Kidney (tissue), 14 donors: Measurements from ENCODE around the gene ARSG. TPM values are rescaled to one million over a fixed set of nuclear protein-coding genes. Genes with fewer than 3 reads are reported as not detected.
"Not testable (repeated sequence)": the region's sequence is repeated elsewhere in the genome, so short reads cannot be mapped to it uniquely, and the experiment has no call there.

Experiments
- DNase-seq, 5 donors: peaks; one replicate each; pipeline ENCODE4 v3.0.0-alpha.2; 2013 to 2020
- FAIRE-seq: peaks from 2 replicates; lab custom pipeline; 2012; peaks lifted over from hg19 to GRCh38; lab: Jason Lieb, UNC
- H3K27ac ChIP-seq, 2 donors: one replicate each; pipeline ENCODE4 v1.7.0; 2013; ENCODE audit warnings: low read depth in 2 of 2, low read length in 2 of 2, inconsistent platforms in 1 of 2
- H3K27me3 ChIP-seq: one replicate; pipeline ENCODE4 v1.7.1; 2013; ENCODE audit warnings: low read length, inconsistent platforms; ENCODE audit not compliant: control insufficient read depth, insufficient read depth
- H3K36me3 ChIP-seq, 3 donors: one replicate each; pipeline versions ENCODE4 v1.7.0 to v1.7.1; 2013; ENCODE audit warnings: low read length in 3 of 3, control low read depth in 1 of 3, inconsistent platforms in 1 of 3; ENCODE audit not compliant: insufficient read depth in 3 of 3, control insufficient read depth in 2 of 3
- H3K4me1 ChIP-seq, 3 donors: one replicate each; pipeline versions ENCODE4 v1.7.0 to v1.7.1; 2013; ENCODE audit warnings: low read length in 3 of 3, inconsistent platforms in 1 of 3, low read depth in 1 of 3; ENCODE audit not compliant: control insufficient read depth in 2 of 3, insufficient read depth in 2 of 3
- H3K4me3 ChIP-seq, 3 donors: one replicate each; pipeline versions ENCODE4 v1.7.0 to v1.8.1; 2013; ENCODE audit warnings: low read length in 3 of 3, control low read depth in 1 of 3, inconsistent platforms in 1 of 3
- H3K9ac ChIP-seq, 3 donors: one replicate each; pipeline versions ENCODE4 v1.7.0 to v1.7.1; 2013; ENCODE audit warnings: low read length in 3 of 3, control low read depth in 1 of 3, inconsistent platforms in 1 of 3
- H3K9me3 ChIP-seq, 3 donors: one replicate each; pipeline versions ENCODE4 v1.7.0 to v1.7.1; 2013; ENCODE audit warnings: low read length in 3 of 3, control low read depth in 1 of 3, inconsistent platforms in 1 of 3; ENCODE audit not compliant: control insufficient read depth in 2 of 3, insufficient read depth in 1 of 3
- CTCF ChIP-seq: IDR thresholded peaks from 3 replicates; pipeline ENCODE4 v1.5.1; 2012; ENCODE audit warnings: mild to moderate bottlenecking, moderate library complexity, borderline replicate concordance; ENCODE audit not compliant: insufficient read depth; ENCODE audit errors: extremely low read depth
- intact Hi-C: fragments of 100-400 bp; cut with DNase I; formaldehyde crosslinking; loops from one replicate; pipeline ENCODE4 v1.11.1; 2022
- polyA plus RNA-seq: library from polyadenylated mRNA; stranded (reverse); fragments of 350-450 nt; fragmentation: Illumina TruSeq; extraction: RNeasy Lipid Tissue Mini Kit (QIAGEN cat#74804); gene quantifications from one replicate; pipeline ENCODE4 v1.2.3, GENCODE V29; 2014; ENCODE audit warnings: low read depth, low replicate concordance; ENCODE audit not compliant: insufficient read depth
- total RNA-seq: library from RNA; stranded (reverse); fragmentation: NEBNext Ultra II Directional; extraction: Animal tissue kit (Norgen Biotek cat#: 25700); gene quantifications from one replicate; pipeline ENCODE4 v1.2.1, GENCODE V29; 2021
- donor health status: control.
- donor health status: control.
- donor health status: control.
- donor health status: control.
- donor health status: control.
- donor health status: DM: yes; HTN: yes; CAD: no.
- donor health status: Normal renal cell carcinoma (clear cell type).

ARSG gene
- total and polyA plus RNA-seq, 2 donors from 2014 or later = 5.0 to 12.6 TPM

GRCh38 chr17:68375566-68375965 is 84.3 kb downstream of the ARSG start:
- Histone ChIP-seq H3K4me3 (no peak overlapping the region), H3K9ac (no peak overlapping the region), H3K36me3 (no peaks in the 10 kb centered on the region), H3K4me1 (peaks cover 0 to 3% (median 0%) of the 10 kb centered on the region in 3 donors), H3K27me3 (no peaks in the 10 kb centered on the region), H3K9me3 (no peaks in the 10 kb centered on the region), H3K27ac (no peak overlapping the region)
- FAIRE-seq (no peak), DNase-seq (no peak)
- no peak for TF ChIP-seq CTCF
- intact Hi-C loops = no loop called here

GRCh38 chr17:68376178-68376577 is 84.9 kb downstream of the ARSG start:
- DNase-seq, H3K4me3 ChIP-seq, H3K9ac ChIP-seq, intact Hi-C loops, H3K27me3 ChIP-seq, H3K4me1 ChIP-seq, H3K27ac ChIP-seq, H3K36me3 ChIP-seq, H3K9me3 ChIP-seq, FAIRE-seq: not testable (repeated sequence)

- H3K9me3 ChIP-seq = no peaks in the 10 kb centered on the region
- peaks cover 0 to 3% (median 0%) of the 10 kb centered on the region in 3 donors for H3K4me1 ChIP-seq
- no peak overlapping the region for H3K4me3 ChIP-seq
- H3K27me3 ChIP-seq = no peaks in the 10 kb centered on the region
- H3K9ac ChIP-seq = no peak overlapping the region
- FAIRE-seq (no peak), DNase-seq (no peak)
- no peak for TF ChIP-seq CTCF
- peak overlapping the region; percentile 80 to 94 for H3K27ac ChIP-seq
- H3K36me3 ChIP-seq = no peaks in the 10 kb centered on the region
- intact Hi-C loops = no loop called here
Observed at GRCh38 chr17:68377771-68378267, 86.5 kb downstream of the ARSG start.

GRCh38 chr17:68378268-68379176 is 87.2 kb downstream of the ARSG start:
- Histone ChIP-seq H3K27ac (peak overlapping the region; percentile 80 to 94), H3K4me3 (no peak overlapping the region), H3K36me3 (no peaks in the 10 kb centered on the region), H3K27me3 (no peaks in the 10 kb centered on the region), H3K9me3 (no peaks in the 10 kb centered on the region), H3K9ac (no peak overlapping the region), H3K4me1 (peaks cover 0 to 6% (median 3%) of the 10 kb centered on the region in 3 donors)
- intact Hi-C loops = no loop called here
- no peak for FAIRE-seq
- TF ChIP-seq CTCF = no peak
- peak; percentile 65 to 98 (median 78) for DNase-seq
